HFFc6 (cell line): ENCODE results near the gene OR2T6. TPM values are rescaled to one million over a fixed set of nuclear protein-coding genes. Genes with fewer than 3 reads are reported as not detected.

Source experiments
- DNase-seq: peaks from one replicate; pipeline ENCODE4 v3.0.0-alpha.2; 2018
- H3K27ac Mint-ChIP-seq: 2 replicates; pipeline ENCODE4 v1.8.0; 2020; ENCODE audit warnings: mild to moderate bottlenecking, mixed read lengths
- H3K27me3 Mint-ChIP-seq: 2 replicates; pipeline ENCODE4 v1.8.0; 2021; ENCODE audit warnings: mild to moderate bottlenecking, moderate library complexity, mixed read lengths; ENCODE audit not compliant: insufficient read depth
- H3K36me3 Mint-ChIP-seq: 2 replicates; pipeline ENCODE4 v1.8.0; 2021; ENCODE audit warnings: low read depth, mixed read lengths
- H3K4me1 Mint-ChIP-seq: 2 replicates; pipeline ENCODE4 v1.8.0; 2020; ENCODE audit warnings: low read depth, mixed read lengths
- H3K4me3 Mint-ChIP-seq: 2 replicates; pipeline ENCODE4 v1.8.0; 2020; ENCODE audit warnings: mild to moderate bottlenecking, moderate library complexity, mixed read lengths
- H3K9me3 Mint-ChIP-seq: 2 replicates; pipeline ENCODE4 v1.8.0; 2020; ENCODE audit warnings: mild to moderate bottlenecking, mixed read lengths
- CTCF ChIP-seq: fragments of 200-600 bp; sonication (generic); IDR thresholded peaks from 2 replicates; pipeline ENCODE4 v1.5.0; 2021; ENCODE audit warnings: antibody characterized with exemption, mild to moderate bottlenecking
- total RNA-seq, 6 experiments: library from RNA; stranded (reverse); fragmentation: NEBNext Ultra II Directional; extraction: Animal tissue kit (Norgen Biotek cat#: 25700); gene quantifications; 2 replicates in 1 of 6; 3 replicates in 5 of 6; pipeline ENCODE4 v1.2.3, GENCODE V29; 2021

The OR2T6 gene
- total RNA-seq, 6 experiments from 2014 or later = not detected

GRCh38 chr1:248366609-248367008, 8.9 kb upstream of the OR2T6 start:
- peaks cover 11% of the 10 kb centered on the region for H3K36me3 Mint-ChIP-seq
- no peaks in the 10 kb centered on the region for H3K4me1 Mint-ChIP-seq
- H3K9me3 Mint-ChIP-seq = peaks cover 62% of the 10 kb centered on the region
- no peak for DNase-seq
- H3K27me3 Mint-ChIP-seq = no peaks in the 10 kb centered on the region
- no peak overlapping the region for H3K27ac Mint-ChIP-seq
- no peak overlapping the region for H3K4me3 Mint-ChIP-seq
- TF ChIP-seq CTCF = no peak

- no peak for DNase-seq
- H3K4me3 Mint-ChIP-seq = no peak overlapping the region
- peaks cover 68% of the 10 kb centered on the region for H3K9me3 Mint-ChIP-seq
- no peaks in the 10 kb centered on the region for H3K27me3 Mint-ChIP-seq
- H3K36me3 Mint-ChIP-seq = no peaks in the 10 kb centered on the region
- TF ChIP-seq CTCF = no peak
- no peaks in the 10 kb centered on the region for H3K4me1 Mint-ChIP-seq
- no peak overlapping the region for H3K27ac Mint-ChIP-seq
Observed at GRCh38 chr1:248372394-248372793, 3.2 kb upstream of the OR2T6 start.

- no peaks in the 10 kb centered on the region for H3K27me3 Mint-ChIP-seq
- DNase-seq = no peak
- H3K27ac Mint-ChIP-seq = no peak overlapping the region
- H3K4me3 Mint-ChIP-seq = no peak overlapping the region
- no peaks in the 10 kb centered on the region for H3K36me3 Mint-ChIP-seq
- peaks cover 68% of the 10 kb centered on the region for H3K9me3 Mint-ChIP-seq
- H3K4me1 Mint-ChIP-seq = no peaks in the 10 kb centered on the region
- TF ChIP-seq CTCF = no peak
Observed at GRCh38 chr1:248373761-248374160, 1.8 kb upstream of the OR2T6 start.

- H3K9me3 Mint-ChIP-seq = peaks cover 55% of the 10 kb centered on the region
- TF ChIP-seq CTCF = no peak
- no peaks in the 10 kb centered on the region for H3K36me3 Mint-ChIP-seq
- no peaks in the 10 kb centered on the region for H3K4me1 Mint-ChIP-seq
- H3K27ac Mint-ChIP-seq = no peak overlapping the region
- H3K4me3 Mint-ChIP-seq = no peak overlapping the region
- H3K27me3 Mint-ChIP-seq = no peaks in the 10 kb centered on the region
- DNase-seq = no peak
Observed at GRCh38 chr1:248376916-248377315, 1.4 kb downstream of the OR2T6 start.

GRCh38 chr1:248380854-248381253, 5.3 kb downstream of the OR2T6 start:
- no peaks in the 10 kb centered on the region for H3K4me1 Mint-ChIP-seq
- peaks cover 38% of the 10 kb centered on the region for H3K9me3 Mint-ChIP-seq
- DNase-seq = no peak
- no peak overlapping the region for H3K27ac Mint-ChIP-seq
- TF ChIP-seq CTCF = no peak
- H3K36me3 Mint-ChIP-seq = no peaks in the 10 kb centered on the region
- H3K4me3 Mint-ChIP-seq = no peak overlapping the region
- no peaks in the 10 kb centered on the region for H3K27me3 Mint-ChIP-seq

- H3K9me3 Mint-ChIP-seq = peaks cover 44% of the 10 kb centered on the region
- H3K4me1 Mint-ChIP-seq = no peaks in the 10 kb centered on the region
- H3K27ac Mint-ChIP-seq = no peak overlapping the region
- no peaks in the 10 kb centered on the region for H3K36me3 Mint-ChIP-seq
- TF ChIP-seq CTCF = no peak
- no peaks in the 10 kb centered on the region for H3K27me3 Mint-ChIP-seq
- H3K4me3 Mint-ChIP-seq = no peak overlapping the region
- no peak for DNase-seq
Observed at GRCh38 chr1:248388426-248388825, 12.9 kb downstream of the OR2T6 start.
